GM12891 (cell line): ENCODE results near the gene ZFAND2A.

Experiments
- PAX5 ChIP-seq: IDR thresholded peaks from 2 replicates; pipeline ENCODE4 v1.6.1; 2011; ENCODE audit warnings: low read length, moderate library complexity, mild to moderate bottlenecking; ENCODE audit not compliant: insufficient read depth, severe bottlenecking
- POLR2A ChIP-seq: IDR thresholded peaks from 2 replicates; pipeline ENCODE4 v1.6.1; 2011; ENCODE audit warnings: low read depth, low read length, control low read depth
- POLR2AphosphoS5 ChIP-seq: IDR thresholded peaks from 2 replicates; pipeline ENCODE4 v1.6.1; 2011; ENCODE audit warnings: low read depth, low read length, control low read depth
- POU2F2 ChIP-seq: IDR thresholded peaks from 2 replicates; pipeline ENCODE4 v1.6.1; 2011; ENCODE audit warnings: low read depth, mild to moderate bottlenecking, control low read depth, low read length, moderate library complexity
- SPI1 ChIP-seq: IDR thresholded peaks from 2 replicates; pipeline ENCODE4 v1.6.1; 2011; ENCODE audit warnings: low read depth, low read length, control low read depth
- TAF1 ChIP-seq: IDR thresholded peaks from 2 replicates; pipeline ENCODE4 v1.6.1; 2011; ENCODE audit warnings: low read depth, low read length, control low read depth

GRCh38 chr7:1105189-1105588 lies 54.8 kb downstream of the ZFAND2A start:
- TF ChIP-seq POLR2AphosphoS5 (no peak), TAF1 (no peak), POLR2A (no peak), SPI1 (no peak), POU2F2 (0 out of 2 replicates have a peak, but pooled peaks have one; percentile 19), PAX5 (peak; percentile 11)
